Pons (tissue), 1 donor: Measurements from ENCODE around the gene PWWP3B.
"Not testable (repeated sequence)": the region's sequence is repeated elsewhere in the genome, so short reads cannot be mapped to it uniquely, and the experiment has no call there.

Experiments used
- DNase-seq: peaks from one replicate; pipeline ENCODE4 v3.0.0-alpha.2; 2016; ENCODE audit warnings: low spot score

The PWWP3B gene

DNA sequence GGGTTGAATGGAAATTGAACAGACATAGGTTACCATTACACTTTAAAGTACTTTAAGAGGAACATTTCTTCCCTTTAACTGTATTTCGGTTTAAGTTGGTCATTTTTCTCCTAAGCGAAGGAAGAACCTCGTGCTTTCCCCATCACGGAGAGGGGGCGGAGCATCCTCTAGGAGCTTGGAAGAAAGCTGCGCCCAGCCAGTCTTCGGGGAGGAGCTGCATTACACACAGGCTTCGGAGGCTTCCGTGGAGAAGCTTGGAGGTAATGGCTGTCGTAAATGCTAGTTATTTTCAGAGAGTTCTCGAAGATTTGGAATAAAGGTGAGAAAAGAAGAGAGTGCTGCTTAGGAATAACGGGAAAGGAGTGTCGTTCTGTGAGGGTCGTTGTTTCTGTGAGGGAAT is at the start of gene PWWP3B:
Gene PWWP3B (plus strand): TSS at position 199 of the 400 bp plus-strand sequence. CDS start 37,128 bp downstream, outside the sequence.
- peak; percentile 12 for DNase-seq

- no peak for DNase-seq
Observed at GRCh38 chrX:106139048-106139447, 29.1 kb upstream of the PWWP3B start.

GRCh38 chrX:106144755-106145639 is 23.1 kb upstream of the PWWP3B start:
- no peak for DNase-seq

DNA sequence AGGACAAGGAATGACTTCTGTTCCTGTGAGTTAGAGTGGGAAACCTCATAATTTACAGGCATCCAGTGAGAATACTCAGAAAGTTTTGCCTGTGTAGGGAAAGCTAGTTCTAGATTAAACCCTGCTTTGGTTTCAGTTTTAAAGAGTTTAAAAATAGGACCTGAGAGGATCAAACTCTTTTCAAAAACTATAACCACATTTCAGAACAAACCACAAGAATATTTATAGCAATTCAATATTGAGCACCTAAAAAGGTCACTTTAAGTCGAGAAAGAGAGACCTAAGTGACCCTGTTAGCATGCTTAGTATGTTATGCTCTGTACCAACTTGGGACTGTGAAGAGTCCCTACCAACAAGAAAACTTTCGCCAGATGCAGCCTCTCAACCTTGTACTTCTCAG is 17.4 kb upstream of the PWWP3B start:
- DNase-seq: no peak

- no peak for DNase-seq
Observed at GRCh38 chrX:106159861-106160282, 8.2 kb upstream of the PWWP3B start.

- peak; percentile 31 for DNase-seq
Observed at GRCh38 chrX:106170318-106170717, 2.2 kb downstream of the PWWP3B start.

- no peak for DNase-seq
Observed at GRCh38 chrX:106171293-106171820, 3.3 kb downstream of the PWWP3B start.

- peak; percentile 60 for DNase-seq
Observed at GRCh38 chrX:106177106-106177981, 9.2 kb downstream of the PWWP3B start.

DNA sequence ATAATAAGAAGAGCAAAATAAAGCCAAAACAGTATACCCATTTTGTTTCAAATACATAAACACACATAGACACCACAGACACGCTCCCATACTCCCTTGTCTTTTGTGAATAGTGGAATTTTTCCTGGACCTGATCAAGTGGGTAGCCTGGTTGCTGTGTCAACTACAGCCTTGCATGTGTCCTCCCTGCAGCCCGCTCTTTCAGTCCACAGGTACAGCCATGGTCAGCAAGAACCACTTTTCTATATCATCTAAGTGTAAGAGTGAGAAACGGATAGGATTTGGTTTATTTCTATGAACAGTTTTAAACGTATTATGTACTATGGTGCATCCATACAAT is 9.8 kb downstream of the PWWP3B start:
- peak; percentile 43 for DNase-seq

- peak; percentile 43 for DNase-seq
Observed at GRCh38 chrX:106178826-106179225, 10.7 kb downstream of the PWWP3B start.

GRCh38 chrX:106183685-106184084 is 15.6 kb downstream of the PWWP3B start:
- DNase-seq: not testable (repeated sequence)

- no peak for DNase-seq
Observed at GRCh38 chrX:106201502-106202178, 33.5 kb downstream of the PWWP3B start.

- no peak for DNase-seq
Observed at GRCh38 chrX:106203315-106203714, 35.2 kb downstream of the PWWP3B start.

- DNase-seq: no peak
Observed at GRCh38 chrX:106208154-106208553, 40.0 kb downstream of the PWWP3B start.
